H1 (cell line): ENCODE data around the gene TCF4. TPM values are rescaled to one million over a fixed set of nuclear protein-coding genes. Genes with fewer than 3 reads are reported as not detected.

Experiments used
- CTCF ChIA-PET: fragments of 300-600 bp; sonication (Branson Sonifier 250); formaldehyde crosslinking; loops from one replicate; lab custom pipeline; 2021; ENCODE audit not compliant: partially characterized antibody; lab: Charles Lee
- POLR2A ChIA-PET: fragments of 300-600 bp; sonication (Branson Sonifier 250); formaldehyde crosslinking; loops from one replicate; lab custom pipeline; 2021; ENCODE audit warnings: inconsistent platforms; ENCODE audit not compliant: partially characterized antibody; lab: Charles Lee
- DNase-seq, 2 experiments: peaks; one replicate each; pipeline versions ENCODE4 v3.0.0 to v3.0.0-alpha.2; 2010 to 2022; ENCODE audit warnings: low spot score in 2 of 2, low read depth in 1 of 2, mixed read lengths in 1 of 2
- FAIRE-seq: peaks from 2 replicates; lab custom pipeline; 2011; peaks lifted over from hg19 to GRCh38; lab: Jason Lieb, UNC
- H2AFZ ChIP-seq: 2 replicates; pipeline ENCODE4 v1.8.1; 2012; ENCODE audit warnings: low read length, inconsistent platforms
- H2AK5ac ChIP-seq: 2 replicates; pipeline ENCODE4 v1.6.1; 2013; ENCODE audit warnings: low read depth, low read length
- H2BK120ac ChIP-seq: replicated peaks from 2 replicates; pipeline ENCODE3; 2013; ENCODE audit warnings: low read depth, low read length, inconsistent platforms
- H2BK12ac ChIP-seq: 2 replicates; pipeline ENCODE4 v1.6.1; 2013; ENCODE audit warnings: low read depth, low read length
- H2BK15ac ChIP-seq: 2 replicates; pipeline ENCODE4 v1.6.1; 2013; ENCODE audit warnings: low read length
- H2BK20ac ChIP-seq: 2 replicates; pipeline ENCODE4 v1.6.1; 2013; ENCODE audit warnings: low read length
- H2BK5ac ChIP-seq: 2 replicates; pipeline ENCODE4 v1.6.1; 2013; ENCODE audit warnings: low read depth, low read length
- H3K14ac ChIP-seq: 2 replicates; pipeline ENCODE4 v1.6.1; 2013; ENCODE audit warnings: inconsistent platforms; ENCODE audit not compliant: insufficient read length
- H3K18ac ChIP-seq: 2 replicates; pipeline ENCODE4 v1.6.1; 2013; ENCODE audit warnings: low read length; ENCODE audit errors: extremely low read depth
- H3K23ac ChIP-seq: 2 replicates; pipeline ENCODE4 v1.6.1; 2013; ENCODE audit warnings: inconsistent platforms; ENCODE audit not compliant: insufficient read length
- H3K23me2 ChIP-seq: 2 replicates; pipeline ENCODE4 v1.6.1; 2013; ENCODE audit warnings: low read depth, low read length
- H3K27ac ChIP-seq: 2 replicates; pipeline ENCODE4 v1.6.1; 2011; ENCODE audit warnings: low read depth, low read length, inconsistent platforms
- H3K27me3 ChIP-seq, 4 experiments: replicated peaks in 1 of 4; 1 replicate in 1 of 4; 2 replicates in 3 of 4; pipeline versions ENCODE4 v1.6.1 to v1.8.1; 2011 to 2013; ENCODE audit warnings: low read length in 3 of 4, mild to moderate bottlenecking in 3 of 4, inconsistent platforms in 2 of 4, mixed read lengths in 2 of 4, moderate library complexity in 1 of 4; ENCODE audit not compliant: control insufficient read depth in 3 of 4, insufficient read depth in 3 of 4; ENCODE audit errors: extremely low read depth in 1 of 4
- H3K36me3 ChIP-seq, 4 experiments: 2 replicates each; pipeline versions ENCODE4 v1.6.1 to v1.8.1; 2011 to 2013; ENCODE audit warnings: mild to moderate bottlenecking in 4 of 4, low read length in 3 of 4, moderate library complexity in 2 of 4, control low read depth in 1 of 4, inconsistent platforms in 1 of 4; ENCODE audit not compliant: insufficient read depth in 4 of 4, control insufficient read depth in 2 of 4
- H3K4ac ChIP-seq: replicated peaks from 2 replicates; pipeline ENCODE3; 2013; ENCODE audit warnings: low read length, low read depth, mixed read lengths, inconsistent platforms; ENCODE audit not compliant: insufficient read length
- H3K4me1 ChIP-seq, 4 experiments: replicated peaks in 1 of 4; 1 replicate in 1 of 4; 2 replicates in 3 of 4; pipeline versions ENCODE4 v1.6.1 to v1.8.1; 2011 to 2013; ENCODE audit warnings: low read length in 3 of 4, inconsistent platforms in 2 of 4, mixed read lengths in 1 of 4; ENCODE audit not compliant: insufficient read depth in 4 of 4, control insufficient read depth in 3 of 4
- H3K4me2 ChIP-seq, 2 experiments: 2 replicates each; pipeline versions ENCODE4 v1.6.1 to v1.8.1; 2011 to 2013; ENCODE audit warnings: low read depth in 2 of 2, low read length in 2 of 2, control low read depth in 1 of 2, inconsistent platforms in 1 of 2, mild to moderate bottlenecking in 1 of 2; ENCODE audit not compliant: insufficient read depth in 1 of 2
- H3K4me3 ChIP-seq, 4 experiments: fragments of 200-600, 300-600 bp in 1 of 4; sonication (generic), shearing (Covaris generic), sonication (Bioruptor Twin) in 1 of 4; 2 replicates each; pipeline versions ENCODE4 v1.5.1 to v1.8.1; 2011 to 2016; ENCODE audit warnings: low read length in 4 of 4, low read depth in 3 of 4, control low read depth in 2 of 4, inconsistent platforms in 2 of 4, mild to moderate bottlenecking in 2 of 4, mixed read lengths in 1 of 4, moderate library complexity in 1 of 4; ENCODE audit not compliant: insufficient read depth in 2 of 4; ENCODE audit errors: extremely low read depth in 1 of 4
- H3K56ac ChIP-seq: replicated peaks from 2 replicates; pipeline ENCODE3; 2013; ENCODE audit warnings: low read depth, mild to moderate bottlenecking, mixed read lengths, low read length, inconsistent platforms; ENCODE audit not compliant: insufficient read length
- H3K79me1 ChIP-seq: 2 replicates; pipeline ENCODE4 v1.6.1; 2013; ENCODE audit warnings: low read depth, low read length, control low read depth
- H3K79me2 ChIP-seq, 2 experiments: 2 replicates each; pipeline versions ENCODE4 v1.6.1 to v1.8.1; 2012 to 2013; ENCODE audit warnings: low read length in 2 of 2, mild to moderate bottlenecking in 2 of 2, inconsistent platforms in 1 of 2; ENCODE audit not compliant: insufficient read depth in 2 of 2, control insufficient read depth in 1 of 2
- H3K9ac ChIP-seq, 4 experiments: replicated peaks in 1 of 4; 1 replicate in 1 of 4; 2 replicates in 3 of 4; pipeline versions ENCODE4 v1.6.1 to v1.8.1; 2011 to 2013; ENCODE audit warnings: low read depth in 3 of 4, low read length in 3 of 4, control low read depth in 2 of 4, mild to moderate bottlenecking in 2 of 4, moderate library complexity in 2 of 4, inconsistent platforms in 1 of 4; ENCODE audit errors: extremely low read depth in 1 of 4
- H3K9me3 ChIP-seq, 2 experiments: 2 replicates each; pipeline versions ENCODE4 v1.6.1 to v1.8.1; 2012 to 2013; ENCODE audit warnings: mild to moderate bottlenecking in 2 of 2, moderate library complexity in 2 of 2, control low read depth in 1 of 2, inconsistent platforms in 1 of 2, low read depth in 1 of 2, low read length in 1 of 2, mixed read lengths in 1 of 2; ENCODE audit not compliant: insufficient read depth in 2 of 2
- H4K20me1 ChIP-seq, 2 experiments: replicated peaks in 1 of 2; 2 replicates each; pipeline versions ENCODE3 to v1.8.1; 2011 to 2013; ENCODE audit warnings: inconsistent platforms in 2 of 2, low read length in 2 of 2, mild to moderate bottlenecking in 1 of 2; ENCODE audit not compliant: insufficient read depth in 2 of 2, control insufficient read depth in 1 of 2
- H4K5ac ChIP-seq: 2 replicates; pipeline ENCODE4 v1.6.1; 2013; ENCODE audit warnings: low read length, low read depth, mixed read lengths, inconsistent platforms; ENCODE audit not compliant: insufficient read length
- H4K8ac ChIP-seq: 2 replicates; pipeline ENCODE4 v1.8.0; 2013; ENCODE audit warnings: mild to moderate bottlenecking, moderate library complexity, low read length, inconsistent platforms; ENCODE audit not compliant: insufficient read depth; ENCODE audit errors: extremely low read depth
- H4K91ac ChIP-seq: replicated peaks from 2 replicates; pipeline ENCODE3; 2013; ENCODE audit warnings: low read length, mixed read lengths, inconsistent platforms; ENCODE audit not compliant: insufficient read length
- ASH2L ChIP-seq: fragments of 200-600, 300-600 bp; sonication (generic); IDR thresholded peaks from one replicate; pipeline ENCODE4 v1.7.1; 2017; ENCODE audit warnings: low read length
- CHD2 ChIP-seq: IDR thresholded peaks from 2 replicates; pipeline ENCODE4 v1.6.1; 2012; ENCODE audit warnings: low read length, improper control_type of control experiment
- FOSL1 ChIP-seq: IDR thresholded peaks from 2 replicates; pipeline ENCODE4 v1.6.1; 2011; ENCODE audit warnings: mild to moderate bottlenecking, low read depth, low read length, moderate library complexity; ENCODE audit not compliant: insufficient read depth
- GTF2F1 ChIP-seq: IDR thresholded peaks from 2 replicates; pipeline ENCODE4 v1.6.1; 2012; ENCODE audit warnings: low read depth, low read length, improper control_type of control experiment, borderline replicate concordance
- KDM1A ChIP-seq: fragments of 200-600, 300-600 bp; sonication (generic); IDR thresholded peaks from 2 replicates; pipeline ENCODE4 v1.7.1; 2016; ENCODE audit warnings: mild to moderate bottlenecking, low read length, borderline replicate concordance
- PHF8 ChIP-seq: fragments of 200-600 bp; sonication (generic); conservative IDR thresholded peaks from 2 replicates; pipeline ENCODE4 v1.7.1; 2012; ENCODE audit warnings: low read depth, mild to moderate bottlenecking, inconsistent platforms, low read length, moderate library complexity
- SIRT6 ChIP-seq: IDR thresholded peaks from one replicate; pipeline ENCODE4 v1.7.1; 2012; ENCODE audit warnings: low read length, inconsistent platforms
- SP1 ChIP-seq: IDR thresholded peaks from 2 replicates; pipeline ENCODE4 v1.6.1; 2011; ENCODE audit warnings: low read depth, low read length
- TAF1 ChIP-seq: IDR thresholded peaks from 2 replicates; pipeline ENCODE4 v1.6.1; 2011; ENCODE audit warnings: mild to moderate bottlenecking, low read depth, low read length
- TBP ChIP-seq: IDR thresholded peaks from 2 replicates; pipeline ENCODE4 v1.6.1; 2011; ENCODE audit warnings: low read depth, low read length, improper control_type of control experiment
- YY1 ChIP-seq: IDR thresholded peaks from 2 replicates; pipeline ENCODE4 v1.6.1; 2011; ENCODE audit warnings: low read depth, mild to moderate bottlenecking, low read length
- WGBS, 2 experiments: shearing (Covaris generic) in 1 of 2; methylation state at CpG; one replicate each; pipeline versions ENCODE4 v1.1.6 to v1.1.7; 2013 to 2015; ENCODE audit warnings: low lambda C conversion rate in 2 of 2, mixed read lengths in 2 of 2, inconsistent platforms in 1 of 2, low coverage in 1 of 2, missing lambda C conversion rate in 1 of 2; ENCODE audit not compliant: insufficient replicate concordance in 2 of 2, insufficient coverage in 1 of 2, insufficient read length in 1 of 2; ENCODE audit errors: extremely low coverage in 1 of 2, missing lambda C conversion rate in 1 of 2; 5-methylcytosine and 5-hydroxymethylcytosine counted together
- polyA plus RNA-seq, 7 experiments: library from polyadenylated mRNA; depleted of rRNA in 3 of 7; stranded (reverse) in 5 of 7; unstranded in 2 of 7; fragments of >200 nt in 5 of 7; fragments of 200-250 nt in 2 of 7; gene quantifications; 1 replicate in 5 of 7; 2 replicates in 1 of 7; 4 replicates in 1 of 7; pipeline versions ENCODE4 v1.2.1 to v1.2.3, GENCODE V29; 2011 to 2013; ENCODE audit warnings: missing spikeins in 2 of 7, mixed read lengths in 2 of 7
- total RNA-seq: library from RNA; stranded (reverse); fragmentation: NEBNext Ultra II Directional; extraction: Animal tissue kit (Norgen Biotek cat#: 25700); gene quantifications from 2 replicates; pipeline ENCODE4 v1.2.1, GENCODE V29; 2021
- TF ChIP-seq, protein P1 (sequence below): IDR thresholded peaks from 2 replicates; pipeline ENCODE4 v1.6.1; 2012; ENCODE audit warnings: low read length, inconsistent platforms
- TF ChIP-seq, protein P2 (sequence below): IDR thresholded peaks from 2 replicates; pipeline ENCODE4 v1.6.1; 2011; ENCODE audit warnings: low read depth, mild to moderate bottlenecking, low read length; ENCODE audit not compliant: insufficient read depth

TCF4 gene
- total and polyA plus RNA-seq, 2 of the 8 experiments (the other 6 are each of a cell fraction or from before 2014, with no cell fraction given) = 59.3 to 118 TPM

DNA sequence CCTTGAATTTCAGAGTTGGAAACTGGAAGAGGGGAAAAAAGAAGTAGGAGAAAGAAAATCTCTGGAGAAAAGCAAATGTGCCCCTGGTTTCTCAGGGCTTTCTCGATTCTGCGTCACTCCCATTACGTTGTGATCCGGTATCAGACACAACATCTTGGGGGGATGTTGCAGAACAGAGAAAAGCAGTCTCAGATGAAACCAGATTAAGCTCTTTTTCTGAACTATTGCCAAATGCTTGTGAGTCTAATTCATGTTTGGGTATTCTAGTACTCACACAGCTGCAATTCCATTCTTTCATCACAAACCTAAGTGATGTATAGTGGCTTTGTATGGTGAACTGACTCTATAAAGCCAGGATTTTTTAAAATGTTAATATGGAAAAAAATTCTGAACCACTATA is 233.2 kb downstream of the TCF4 start:
- no peak overlapping the region for H3K14ac ChIP-seq
- H3K56ac ChIP-seq = no peak overlapping the region
- POLR2A ChIA-PET = no interaction called here
- FAIRE-seq = no peak
- no peak overlapping the region for H2BK120ac ChIP-seq
- no peaks in the 10 kb centered on the region for H3K23me2 ChIP-seq
- H3K23ac ChIP-seq = no peak overlapping the region
- H3K36me3 ChIP-seq = no peaks in the 10 kb centered on the region; a peak in 1 of 8 replicates
- H2BK5ac ChIP-seq = no peak overlapping the region
- no peaks in the 10 kb centered on the region; the same call in 1 of the 2 replicates for H3K79me1 ChIP-seq
- H3K79me2 ChIP-seq = peaks cover 0 to 26% of the 10 kb centered on the region in 2 experiments; a peak in 2 of 4 replicates
- peaks cover 5 to 27% (median 21%) of the 10 kb centered on the region in 4 experiments; a peak in 6 of 7 replicates for H3K4me1 ChIP-seq
- H3K18ac ChIP-seq = no peak overlapping the region
- no peak overlapping the region for H4K91ac ChIP-seq
- H3K4me3 ChIP-seq = no peak overlapping the region
- no peaks in the 10 kb centered on the region for H3K27me3 ChIP-seq
- no peak overlapping the region for H2BK20ac ChIP-seq
- DNase-seq = no peak
- peaks cover 2% of the 10 kb centered on the region in 2 experiments for H4K20me1 ChIP-seq
- H2AK5ac ChIP-seq = no peak overlapping the region
- no peak overlapping the region for H2BK12ac ChIP-seq
- no peak overlapping the region for H4K5ac ChIP-seq
- H3K9ac ChIP-seq = no peak overlapping the region
- no peak overlapping the region for H3K27ac ChIP-seq
- no peak overlapping the region for H3K4ac ChIP-seq
- no peak overlapping the region for H2BK15ac ChIP-seq
- CTCF ChIA-PET = interaction anchor here (0.8 to 4.6 kb wide), 2 partner anchors 11 to 120 kb away, joined by 3 to 28 read pairs; no protein-coding TSS in a partner anchor
- H3K9me3 ChIP-seq = no peaks in the 10 kb centered on the region
- H3K4me2 ChIP-seq = no peak overlapping the region
- H4K8ac ChIP-seq = no peak overlapping the region
- no peak overlapping the region for H2AFZ ChIP-seq
- WGBS, 2 experiments = 89% methylated on average over 4 of the region's 4 CpGs; no CpG with 5 or more reads in 1 of the 2 experiments
- TF ChIP-seq KDM1A = no peak
- no peak for TF ChIP-seq ASH2L
- TF ChIP-seq YY1 = no peak
- TF ChIP-seq, protein P1, sequence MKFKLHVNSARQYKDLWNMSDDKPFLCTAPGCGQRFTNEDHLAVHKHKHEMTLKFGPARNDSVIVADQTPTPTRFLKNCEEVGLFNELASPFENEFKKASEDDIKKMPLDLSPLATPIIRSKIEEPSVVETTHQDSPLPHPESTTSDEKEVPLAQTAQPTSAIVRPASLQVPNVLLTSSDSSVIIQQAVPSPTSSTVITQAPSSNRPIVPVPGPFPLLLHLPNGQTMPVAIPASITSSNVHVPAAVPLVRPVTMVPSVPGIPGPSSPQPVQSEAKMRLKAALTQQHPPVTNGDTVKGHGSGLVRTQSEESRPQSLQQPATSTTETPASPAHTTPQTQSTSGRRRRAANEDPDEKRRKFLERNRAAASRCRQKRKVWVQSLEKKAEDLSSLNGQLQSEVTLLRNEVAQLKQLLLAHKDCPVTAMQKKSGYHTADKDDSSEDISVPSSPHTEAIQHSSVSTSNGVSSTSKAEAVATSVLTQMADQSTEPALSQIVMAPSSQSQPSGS = no peak
- TF ChIP-seq TBP = no peak
- no peak for TF ChIP-seq SP1
- no peak for TF ChIP-seq FOSL1
- no peak for TF ChIP-seq TAF1
- TF ChIP-seq CHD2 = no peak
- TF ChIP-seq, protein P2, sequence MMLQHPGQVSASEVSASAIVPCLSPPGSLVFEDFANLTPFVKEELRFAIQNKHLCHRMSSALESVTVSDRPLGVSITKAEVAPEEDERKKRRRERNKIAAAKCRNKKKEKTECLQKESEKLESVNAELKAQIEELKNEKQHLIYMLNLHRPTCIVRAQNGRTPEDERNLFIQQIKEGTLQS = no peak
- no peak for TF ChIP-seq GTF2F1
- TF ChIP-seq SIRT6 = no peak
- no peak for TF ChIP-seq PHF8
